ENCODE data around the gene YTHDF1.

Gene YTHDF1

DNA sequence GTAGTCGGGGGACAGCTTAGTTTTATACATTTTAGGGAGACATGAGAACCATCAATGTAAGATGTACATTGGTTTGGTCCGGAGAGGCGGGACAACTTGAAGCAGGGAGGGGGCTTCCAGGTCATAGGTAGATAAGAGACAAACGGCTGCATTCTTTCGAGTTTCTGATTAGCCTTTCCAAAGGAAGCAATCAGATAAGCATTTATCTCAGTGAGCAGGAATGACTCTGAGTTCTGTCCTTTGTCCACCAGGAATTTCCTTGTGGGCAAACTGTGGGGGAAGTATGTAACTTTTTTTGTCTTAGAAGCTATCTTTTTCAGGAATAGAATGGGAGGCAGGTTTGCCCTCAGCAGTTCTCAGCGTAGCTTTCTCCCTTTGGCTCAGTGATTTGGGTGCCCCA lies 1.4 kb downstream of the YTHDF1 start:
- H3K27ac ChIP-seq (ENCODE audit: low read length): no peak overlapping the region
- H3K4me3 ChIP-seq (ENCODE audit: low read depth in 1 of 2, low read length in 2 of 2): peak overlapping the region; percentile 85 to 86
- peaks cover 16 to 25% of the 10 kb centered on the region in 2 donors for H3K36me3 ChIP-seq (ENCODE audit: control insufficient read depth in 1 of 2, insufficient read depth in 2 of 2, low read length in 2 of 2)

GRCh38 chr20:63212792-63213191 lies 3.1 kb downstream of the YTHDF1 start:
- no peak overlapping the region for H3K27ac ChIP-seq (ENCODE audit: low read length)
- H3K27me3 ChIP-seq (ENCODE audit: low read depth, low read length): no peaks in the 10 kb centered on the region
- H3K4me1 ChIP-seq (ENCODE audit: control insufficient read depth in 1 of 2, insufficient read depth in 2 of 2, low read length in 2 of 2): peaks cover 8 to 33% of the 10 kb centered on the region in 2 donors
- no peak overlapping the region for H3K4me3 ChIP-seq (ENCODE audit: low read depth in 1 of 2, low read length in 2 of 2)
- peaks cover 24 to 33% of the 10 kb centered on the region in 2 donors for H3K36me3 ChIP-seq (ENCODE audit: control insufficient read depth in 1 of 2, insufficient read depth in 2 of 2, low read length in 2 of 2)
- no peaks in the 10 kb centered on the region for H3K9me3 ChIP-seq (ENCODE audit: control insufficient read depth in 1 of 2, low read length in 2 of 2)

More for the DNA sequence above, 1.4 kb downstream of the YTHDF1 start:
- H3K9me3 ChIP-seq (ENCODE audit: control insufficient read depth in 1 of 2, low read length in 2 of 2): no peaks in the 10 kb centered on the region
- peaks cover 8 to 33% of the 10 kb centered on the region in 2 donors for H3K4me1 ChIP-seq (ENCODE audit: control insufficient read depth in 1 of 2, insufficient read depth in 2 of 2, low read length in 2 of 2)
- no peaks in the 10 kb centered on the region for H3K27me3 ChIP-seq (ENCODE audit: low read depth, low read length)

GRCh38 chr20:63212393-63212730 lies 3.6 kb downstream of the YTHDF1 start:
- no peak overlapping the region for H3K27ac ChIP-seq (ENCODE audit: low read length)
- peaks cover 8 to 33% of the 10 kb centered on the region in 2 donors for H3K4me1 ChIP-seq (ENCODE audit: control insufficient read depth in 1 of 2, insufficient read depth in 2 of 2, low read length in 2 of 2)
- H3K9me3 ChIP-seq (ENCODE audit: control insufficient read depth in 1 of 2, low read length in 2 of 2): no peaks in the 10 kb centered on the region
- no peak overlapping the region for H3K4me3 ChIP-seq (ENCODE audit: low read depth in 1 of 2, low read length in 2 of 2)
- H3K27me3 ChIP-seq (ENCODE audit: low read depth, low read length): no peaks in the 10 kb centered on the region
- H3K36me3 ChIP-seq (ENCODE audit: control insufficient read depth in 1 of 2, insufficient read depth in 2 of 2, low read length in 2 of 2): peaks cover 24 to 33% of the 10 kb centered on the region in 2 donors

DNA sequence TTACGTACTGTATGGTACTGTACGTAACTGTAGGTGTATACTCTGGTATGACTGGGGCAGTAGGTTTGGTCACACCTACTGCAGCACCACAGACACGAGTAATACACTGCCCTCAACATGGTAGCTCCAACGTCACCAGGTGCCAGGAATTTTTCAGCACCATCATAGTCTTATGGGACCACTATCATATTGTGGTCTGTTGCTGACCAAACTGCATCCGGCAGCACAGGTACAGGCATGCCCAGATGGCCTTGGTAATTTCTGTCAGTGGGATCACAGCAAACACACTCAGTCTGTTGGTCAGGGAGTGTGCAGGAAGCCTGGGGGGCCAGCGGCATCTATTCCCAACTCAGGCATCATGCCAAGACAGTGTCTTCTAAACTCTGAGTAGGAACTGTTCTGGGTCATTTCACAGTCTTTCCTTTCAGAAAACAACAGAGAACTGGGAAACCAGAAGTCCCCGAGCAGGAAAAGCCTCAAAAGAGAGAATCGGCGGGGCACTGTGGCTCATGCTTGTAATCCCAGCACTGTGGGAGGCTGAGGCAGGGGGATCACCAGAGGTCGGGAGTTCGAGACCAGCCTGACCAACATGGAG lies 5.8 kb downstream of the YTHDF1 start:
- Histone ChIP-seq H3K4me1 (ENCODE audit: control insufficient read depth in 1 of 2, insufficient read depth in 2 of 2, low read length in 2 of 2) (peaks cover 4 to 26% of the 10 kb centered on the region in 2 donors), H3K27me3 (ENCODE audit: low read depth, low read length) (no peaks in the 10 kb centered on the region), H3K27ac (ENCODE audit: low read length) (no peak overlapping the region), H3K9me3 (ENCODE audit: control insufficient read depth in 1 of 2, low read length in 2 of 2) (no peaks in the 10 kb centered on the region), H3K36me3 (ENCODE audit: control insufficient read depth in 1 of 2, insufficient read depth in 2 of 2, low read length in 2 of 2) (peaks cover 35 to 37% of the 10 kb centered on the region in 2 donors), H3K4me3 (ENCODE audit: low read depth in 1 of 2, low read length in 2 of 2) (no peak overlapping the region)

DNA sequence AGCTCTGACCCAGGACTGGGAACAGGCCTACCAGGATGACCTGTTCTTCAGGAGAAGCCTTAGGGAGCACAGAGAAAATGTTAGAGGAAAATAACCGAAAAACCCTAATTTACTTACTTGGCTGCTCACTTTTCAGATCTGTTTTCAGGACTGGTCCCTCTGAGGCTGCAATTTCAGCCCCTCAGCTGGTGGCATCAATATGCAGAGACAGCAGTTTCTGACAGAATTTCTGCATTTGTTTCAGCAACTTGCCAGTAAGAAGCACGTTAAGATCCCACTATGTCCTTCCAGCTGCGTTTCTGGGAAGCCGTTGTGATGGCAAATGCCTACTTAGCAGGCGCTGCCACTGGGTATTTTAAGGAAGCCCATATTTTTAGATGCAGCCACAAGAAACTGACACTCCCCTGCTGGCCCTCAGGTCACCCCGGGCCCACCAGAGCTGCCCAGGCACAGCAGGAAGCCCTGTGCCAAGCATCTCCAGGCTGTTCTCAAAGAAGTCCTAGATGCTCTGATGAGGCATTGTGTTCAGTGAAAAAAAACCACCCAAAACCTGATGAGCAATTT lies 7.5 kb downstream of the YTHDF1 start:
- peaks cover 42 to 51% of the 10 kb centered on the region in 2 donors for H3K36me3 ChIP-seq (ENCODE audit: control insufficient read depth in 1 of 2, insufficient read depth in 2 of 2, low read length in 2 of 2)
- H3K27me3 ChIP-seq (ENCODE audit: low read depth, low read length): no peaks in the 10 kb centered on the region
- H3K4me3 ChIP-seq (ENCODE audit: low read depth in 1 of 2, low read length in 2 of 2): no peak overlapping the region
- no peaks in the 10 kb centered on the region for H3K9me3 ChIP-seq (ENCODE audit: control insufficient read depth in 1 of 2, low read length in 2 of 2)
- H3K27ac ChIP-seq (ENCODE audit: low read length): no peak overlapping the region
- H3K4me1 ChIP-seq (ENCODE audit: control insufficient read depth in 1 of 2, insufficient read depth in 2 of 2, low read length in 2 of 2): peaks cover 4 to 16% of the 10 kb centered on the region in 2 donors

DNA sequence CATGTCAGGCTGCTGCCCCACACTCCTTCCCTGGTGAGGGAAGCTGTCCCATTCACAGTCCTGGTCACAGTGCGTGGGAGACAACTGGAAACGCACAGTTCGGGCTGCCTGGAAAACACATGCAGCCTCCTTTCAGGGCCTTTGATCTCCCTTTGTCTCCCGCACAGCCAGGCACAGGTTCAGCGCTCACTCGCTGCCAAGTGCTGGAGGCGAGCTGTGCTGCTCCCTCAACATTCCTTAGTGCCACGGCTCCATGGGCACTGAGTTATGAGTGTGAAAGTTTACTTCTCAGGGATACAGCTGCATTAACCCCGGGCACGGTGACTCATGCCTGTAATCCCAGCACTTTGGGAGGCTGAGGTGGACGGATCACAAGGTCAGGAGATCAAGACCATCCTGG lies 9.1 kb downstream of the YTHDF1 start:
- peaks cover 48 to 51% of the 10 kb centered on the region in 2 donors for H3K36me3 ChIP-seq (ENCODE audit: control insufficient read depth in 1 of 2, insufficient read depth in 2 of 2, low read length in 2 of 2)
- no peak overlapping the region for H3K4me3 ChIP-seq (ENCODE audit: low read depth in 1 of 2, low read length in 2 of 2)
- no peaks in the 10 kb centered on the region for H3K9me3 ChIP-seq (ENCODE audit: control insufficient read depth in 1 of 2, low read length in 2 of 2)
- no peak overlapping the region for H3K27ac ChIP-seq (ENCODE audit: low read length)
- peaks cover 0 to under 1% of the 10 kb centered on the region in 2 donors for H3K4me1 ChIP-seq (ENCODE audit: control insufficient read depth in 1 of 2, insufficient read depth in 2 of 2, low read length in 2 of 2)
- no peaks in the 10 kb centered on the region for H3K27me3 ChIP-seq (ENCODE audit: low read depth, low read length)

GRCh38 chr20:63205896-63206295 lies 10.0 kb downstream of the YTHDF1 start:
- Histone ChIP-seq H3K36me3 (ENCODE audit: control insufficient read depth in 1 of 2, insufficient read depth in 2 of 2, low read length in 2 of 2) (peaks cover 54 to 60% of the 10 kb centered on the region in 2 donors), H3K27me3 (ENCODE audit: low read depth, low read length) (no peaks in the 10 kb centered on the region), H3K4me1 (ENCODE audit: control insufficient read depth in 1 of 2, insufficient read depth in 2 of 2, low read length in 2 of 2) (no peaks in the 10 kb centered on the region), H3K27ac (ENCODE audit: low read length) (no peak overlapping the region), H3K4me3 (ENCODE audit: low read depth in 1 of 2, low read length in 2 of 2) (no peak overlapping the region), H3K9me3 (ENCODE audit: control insufficient read depth in 1 of 2, low read length in 2 of 2) (no peaks in the 10 kb centered on the region)

DNA sequence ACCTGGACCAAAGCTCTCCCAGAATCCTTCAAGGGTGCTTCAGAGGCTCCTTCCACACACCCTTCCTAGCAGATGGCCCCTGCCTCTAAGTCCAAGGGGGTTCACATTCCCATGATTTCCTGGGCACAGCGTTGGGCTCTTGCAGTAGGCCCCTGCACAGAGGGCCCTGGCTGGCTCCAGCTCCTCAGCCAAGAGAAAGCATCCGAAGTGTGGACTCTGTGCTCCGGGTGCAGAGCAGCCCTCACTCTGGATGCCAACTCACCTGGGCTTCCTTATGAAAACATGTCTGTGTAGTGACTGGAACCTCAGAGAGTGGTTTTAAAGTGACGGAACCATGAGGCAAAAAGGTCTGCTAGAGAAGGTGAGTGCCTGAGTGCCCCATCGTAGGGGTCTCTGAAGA lies 11.6 kb downstream of the YTHDF1 start:
- H3K9me3 ChIP-seq (ENCODE audit: control insufficient read depth in 1 of 2, low read length in 2 of 2): no peaks in the 10 kb centered on the region
- H3K4me1 ChIP-seq (ENCODE audit: control insufficient read depth in 1 of 2, insufficient read depth in 2 of 2, low read length in 2 of 2): no peaks in the 10 kb centered on the region
- H3K27ac ChIP-seq (ENCODE audit: low read length): no peak overlapping the region
- H3K27me3 ChIP-seq (ENCODE audit: low read depth, low read length): no peaks in the 10 kb centered on the region
- H3K36me3 ChIP-seq (ENCODE audit: control insufficient read depth in 1 of 2, insufficient read depth in 2 of 2, low read length in 2 of 2): peaks cover 53 to 60% of the 10 kb centered on the region in 2 donors
- no peak overlapping the region for H3K4me3 ChIP-seq (ENCODE audit: low read depth in 1 of 2, low read length in 2 of 2)

DNA sequence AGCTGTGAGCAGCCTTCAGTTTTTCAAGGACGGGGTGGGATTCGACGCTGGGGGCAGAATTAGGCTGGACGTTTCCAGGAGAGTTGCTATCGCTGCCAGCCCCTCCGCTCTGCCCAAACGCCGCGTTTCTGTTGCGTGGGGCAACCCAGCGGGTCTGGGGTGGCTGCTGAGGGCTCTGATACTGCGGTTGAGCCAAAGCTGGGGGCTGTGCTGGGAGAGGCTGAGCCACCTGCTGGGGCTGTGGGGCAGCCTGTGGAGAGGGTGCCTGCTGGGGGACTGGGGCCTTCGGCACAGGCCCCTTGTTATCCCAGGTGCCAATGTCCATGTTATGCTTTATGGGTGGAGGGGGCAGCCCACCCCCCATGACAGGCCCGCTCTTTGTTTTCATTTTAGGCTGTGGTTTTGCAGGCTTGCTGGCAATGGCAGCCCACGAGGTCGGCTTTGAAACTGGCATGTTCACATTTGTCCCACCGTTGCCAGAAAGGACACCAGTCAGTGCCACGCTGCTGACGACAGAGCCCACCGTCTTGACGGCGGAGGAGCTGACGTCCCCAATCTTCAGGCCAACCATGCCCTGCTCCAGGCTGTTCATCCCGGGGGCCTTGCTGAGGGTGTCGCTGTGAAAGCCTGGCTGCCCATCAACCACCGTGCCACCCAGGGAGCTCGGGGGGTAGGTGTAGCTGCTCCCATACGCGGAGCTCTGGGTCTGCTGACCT lies 13.0 kb downstream of the YTHDF1 start:
- peaks cover 45 to 51% of the 10 kb centered on the region in 2 donors for H3K36me3 ChIP-seq (ENCODE audit: control insufficient read depth in 1 of 2, insufficient read depth in 2 of 2, low read length in 2 of 2)
- no peaks in the 10 kb centered on the region for H3K9me3 ChIP-seq (ENCODE audit: control insufficient read depth in 1 of 2, low read length in 2 of 2)
- no peak overlapping the region for H3K27ac ChIP-seq (ENCODE audit: low read length)
- H3K4me1 ChIP-seq (ENCODE audit: control insufficient read depth in 1 of 2, insufficient read depth in 2 of 2, low read length in 2 of 2): peaks cover 0 to 3% of the 10 kb centered on the region in 2 donors
- no peaks in the 10 kb centered on the region for H3K27me3 ChIP-seq (ENCODE audit: low read depth, low read length)
- no peak overlapping the region for H3K4me3 ChIP-seq (ENCODE audit: low read depth in 1 of 2, low read length in 2 of 2)

GRCh38 chr20:63202021-63202420 lies 13.9 kb downstream of the YTHDF1 start:
- Histone ChIP-seq H3K27ac (ENCODE audit: low read length) (no peak overlapping the region), H3K9me3 (ENCODE audit: control insufficient read depth in 1 of 2, low read length in 2 of 2) (no peaks in the 10 kb centered on the region), H3K36me3 (ENCODE audit: control insufficient read depth in 1 of 2, insufficient read depth in 2 of 2, low read length in 2 of 2) (peaks cover 48 to 49% of the 10 kb centered on the region in 2 donors), H3K4me1 (ENCODE audit: control insufficient read depth in 1 of 2, insufficient read depth in 2 of 2, low read length in 2 of 2) (peaks cover 0 to 10% of the 10 kb centered on the region in 2 donors), H3K4me3 (ENCODE audit: low read depth in 1 of 2, low read length in 2 of 2) (no peak overlapping the region), H3K27me3 (ENCODE audit: low read depth, low read length) (no peaks in the 10 kb centered on the region)

DNA sequence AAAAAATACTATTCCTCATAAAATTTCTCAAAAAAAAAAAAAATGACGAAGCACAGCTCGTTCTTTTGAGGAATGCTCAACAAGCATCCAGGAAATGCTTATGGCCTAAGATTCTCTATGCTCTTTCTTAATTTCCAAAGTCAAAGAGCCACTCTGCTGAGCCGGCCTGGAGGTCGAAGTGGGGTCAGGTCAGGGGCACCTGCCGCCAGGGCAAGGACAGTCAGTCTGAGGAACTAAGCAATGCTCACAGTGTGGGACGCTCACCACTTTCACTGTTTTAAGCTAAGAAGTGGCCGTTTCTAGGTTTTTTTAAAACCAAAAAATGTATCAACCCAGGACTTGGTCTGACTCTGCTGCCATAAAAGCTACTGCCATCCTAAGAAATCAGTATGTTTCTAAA lies 17.3 kb downstream of the YTHDF1 start:
- Histone ChIP-seq H3K36me3 (ENCODE audit: control insufficient read depth in 1 of 2, insufficient read depth in 2 of 2, low read length in 2 of 2) (peaks cover 36 to 42% of the 10 kb centered on the region in 2 donors), H3K27ac (ENCODE audit: low read length) (no peak overlapping the region), H3K4me3 (ENCODE audit: low read depth in 1 of 2, low read length in 2 of 2) (no peak overlapping the region), H3K27me3 (ENCODE audit: low read depth, low read length) (no peaks in the 10 kb centered on the region), H3K9me3 (ENCODE audit: control insufficient read depth in 1 of 2, low read length in 2 of 2) (no peaks in the 10 kb centered on the region), H3K4me1 (ENCODE audit: control insufficient read depth in 1 of 2, insufficient read depth in 2 of 2, low read length in 2 of 2) (peaks cover 0 to 10% of the 10 kb centered on the region in 2 donors)

All from muscle layer of duodenum (tissue), 2 donors.